H1 (cell line): ENCODE data around the gene MEGF11. TPM values are rescaled to one million over a fixed set of nuclear protein-coding genes. Genes with fewer than 3 reads are reported as not detected.

Experiments used
- CTCF ChIA-PET: fragments of 300-600 bp; sonication (Branson Sonifier 250); formaldehyde crosslinking; loops from one replicate; lab custom pipeline; 2021; ENCODE audit not compliant: partially characterized antibody; lab: Charles Lee
- POLR2A ChIA-PET: fragments of 300-600 bp; sonication (Branson Sonifier 250); formaldehyde crosslinking; loops from one replicate; lab custom pipeline; 2021; ENCODE audit warnings: inconsistent platforms; ENCODE audit not compliant: partially characterized antibody; lab: Charles Lee
- DNase-seq, 2 experiments: peaks; one replicate each; pipeline versions ENCODE4 v3.0.0 to v3.0.0-alpha.2; 2010 to 2022; ENCODE audit warnings: low spot score in 2 of 2, low read depth in 1 of 2, mixed read lengths in 1 of 2
- FAIRE-seq: peaks from 2 replicates; lab custom pipeline; 2011; peaks lifted over from hg19 to GRCh38; lab: Jason Lieb, UNC
- H2AFZ ChIP-seq: 2 replicates; pipeline ENCODE4 v1.8.1; 2012; ENCODE audit warnings: low read length, inconsistent platforms
- H2AK5ac ChIP-seq: 2 replicates; pipeline ENCODE4 v1.6.1; 2013; ENCODE audit warnings: low read depth, low read length
- H2BK120ac ChIP-seq: replicated peaks from 2 replicates; pipeline ENCODE3; 2013; ENCODE audit warnings: low read depth, low read length, inconsistent platforms
- H2BK12ac ChIP-seq: 2 replicates; pipeline ENCODE4 v1.6.1; 2013; ENCODE audit warnings: low read depth, low read length
- H2BK15ac ChIP-seq: 2 replicates; pipeline ENCODE4 v1.6.1; 2013; ENCODE audit warnings: low read length
- H2BK20ac ChIP-seq: 2 replicates; pipeline ENCODE4 v1.6.1; 2013; ENCODE audit warnings: low read length
- H2BK5ac ChIP-seq: 2 replicates; pipeline ENCODE4 v1.6.1; 2013; ENCODE audit warnings: low read depth, low read length
- H3K14ac ChIP-seq: 2 replicates; pipeline ENCODE4 v1.6.1; 2013; ENCODE audit warnings: inconsistent platforms; ENCODE audit not compliant: insufficient read length
- H3K18ac ChIP-seq: 2 replicates; pipeline ENCODE4 v1.6.1; 2013; ENCODE audit warnings: low read length; ENCODE audit errors: extremely low read depth
- H3K23ac ChIP-seq: 2 replicates; pipeline ENCODE4 v1.6.1; 2013; ENCODE audit warnings: inconsistent platforms; ENCODE audit not compliant: insufficient read length
- H3K23me2 ChIP-seq: 2 replicates; pipeline ENCODE4 v1.6.1; 2013; ENCODE audit warnings: low read depth, low read length
- H3K27ac ChIP-seq: 2 replicates; pipeline ENCODE4 v1.6.1; 2011; ENCODE audit warnings: low read depth, low read length, inconsistent platforms
- H3K27me3 ChIP-seq, 4 experiments: replicated peaks in 1 of 4; 1 replicate in 1 of 4; 2 replicates in 3 of 4; pipeline versions ENCODE4 v1.6.1 to v1.8.1; 2011 to 2013; ENCODE audit warnings: low read length in 3 of 4, mild to moderate bottlenecking in 3 of 4, inconsistent platforms in 2 of 4, mixed read lengths in 2 of 4, moderate library complexity in 1 of 4; ENCODE audit not compliant: control insufficient read depth in 3 of 4, insufficient read depth in 3 of 4; ENCODE audit errors: extremely low read depth in 1 of 4
- H3K36me3 ChIP-seq, 4 experiments: 2 replicates each; pipeline versions ENCODE4 v1.6.1 to v1.8.1; 2011 to 2013; ENCODE audit warnings: mild to moderate bottlenecking in 4 of 4, low read length in 3 of 4, moderate library complexity in 2 of 4, control low read depth in 1 of 4, inconsistent platforms in 1 of 4; ENCODE audit not compliant: insufficient read depth in 4 of 4, control insufficient read depth in 2 of 4
- H3K4ac ChIP-seq: replicated peaks from 2 replicates; pipeline ENCODE3; 2013; ENCODE audit warnings: low read length, low read depth, mixed read lengths, inconsistent platforms; ENCODE audit not compliant: insufficient read length
- H3K4me1 ChIP-seq, 4 experiments: replicated peaks in 1 of 4; 1 replicate in 1 of 4; 2 replicates in 3 of 4; pipeline versions ENCODE4 v1.6.1 to v1.8.1; 2011 to 2013; ENCODE audit warnings: low read length in 3 of 4, inconsistent platforms in 2 of 4, mixed read lengths in 1 of 4; ENCODE audit not compliant: insufficient read depth in 4 of 4, control insufficient read depth in 3 of 4
- H3K4me2 ChIP-seq, 2 experiments: 2 replicates each; pipeline versions ENCODE4 v1.6.1 to v1.8.1; 2011 to 2013; ENCODE audit warnings: low read depth in 2 of 2, low read length in 2 of 2, control low read depth in 1 of 2, inconsistent platforms in 1 of 2, mild to moderate bottlenecking in 1 of 2; ENCODE audit not compliant: insufficient read depth in 1 of 2
- H3K4me3 ChIP-seq, 4 experiments: fragments of 200-600, 300-600 bp in 1 of 4; sonication (generic), shearing (Covaris generic), sonication (Bioruptor Twin) in 1 of 4; 2 replicates each; pipeline versions ENCODE4 v1.5.1 to v1.8.1; 2011 to 2016; ENCODE audit warnings: low read length in 4 of 4, low read depth in 3 of 4, control low read depth in 2 of 4, inconsistent platforms in 2 of 4, mild to moderate bottlenecking in 2 of 4, mixed read lengths in 1 of 4, moderate library complexity in 1 of 4; ENCODE audit not compliant: insufficient read depth in 2 of 4; ENCODE audit errors: extremely low read depth in 1 of 4
- H3K56ac ChIP-seq: replicated peaks from 2 replicates; pipeline ENCODE3; 2013; ENCODE audit warnings: low read depth, mild to moderate bottlenecking, mixed read lengths, low read length, inconsistent platforms; ENCODE audit not compliant: insufficient read length
- H3K79me1 ChIP-seq: 2 replicates; pipeline ENCODE4 v1.6.1; 2013; ENCODE audit warnings: low read depth, low read length, control low read depth
- H3K79me2 ChIP-seq, 2 experiments: 2 replicates each; pipeline versions ENCODE4 v1.6.1 to v1.8.1; 2012 to 2013; ENCODE audit warnings: low read length in 2 of 2, mild to moderate bottlenecking in 2 of 2, inconsistent platforms in 1 of 2; ENCODE audit not compliant: insufficient read depth in 2 of 2, control insufficient read depth in 1 of 2
- H3K9ac ChIP-seq, 4 experiments: replicated peaks in 1 of 4; 1 replicate in 1 of 4; 2 replicates in 3 of 4; pipeline versions ENCODE4 v1.6.1 to v1.8.1; 2011 to 2013; ENCODE audit warnings: low read depth in 3 of 4, low read length in 3 of 4, control low read depth in 2 of 4, mild to moderate bottlenecking in 2 of 4, moderate library complexity in 2 of 4, inconsistent platforms in 1 of 4; ENCODE audit errors: extremely low read depth in 1 of 4
- H3K9me3 ChIP-seq, 2 experiments: 2 replicates each; pipeline versions ENCODE4 v1.6.1 to v1.8.1; 2012 to 2013; ENCODE audit warnings: mild to moderate bottlenecking in 2 of 2, moderate library complexity in 2 of 2, control low read depth in 1 of 2, inconsistent platforms in 1 of 2, low read depth in 1 of 2, low read length in 1 of 2, mixed read lengths in 1 of 2; ENCODE audit not compliant: insufficient read depth in 2 of 2
- H4K20me1 ChIP-seq, 2 experiments: replicated peaks in 1 of 2; 2 replicates each; pipeline versions ENCODE3 to v1.8.1; 2011 to 2013; ENCODE audit warnings: inconsistent platforms in 2 of 2, low read length in 2 of 2, mild to moderate bottlenecking in 1 of 2; ENCODE audit not compliant: insufficient read depth in 2 of 2, control insufficient read depth in 1 of 2
- H4K5ac ChIP-seq: 2 replicates; pipeline ENCODE4 v1.6.1; 2013; ENCODE audit warnings: low read length, low read depth, mixed read lengths, inconsistent platforms; ENCODE audit not compliant: insufficient read length
- H4K8ac ChIP-seq: 2 replicates; pipeline ENCODE4 v1.8.0; 2013; ENCODE audit warnings: mild to moderate bottlenecking, moderate library complexity, low read length, inconsistent platforms; ENCODE audit not compliant: insufficient read depth; ENCODE audit errors: extremely low read depth
- H4K91ac ChIP-seq: replicated peaks from 2 replicates; pipeline ENCODE3; 2013; ENCODE audit warnings: low read length, mixed read lengths, inconsistent platforms; ENCODE audit not compliant: insufficient read length
- EGR1 ChIP-seq: IDR thresholded peaks from 2 replicates; pipeline ENCODE4 v1.6.1; 2011; ENCODE audit warnings: low read depth, low read length, borderline replicate concordance
- EZH2 ChIP-seq: fragments of 200-600 bp; sonication (generic); IDR thresholded peaks from 2 replicates; pipeline ENCODE4 v1.7.1; 2012; ENCODE audit warnings: low read depth, mild to moderate bottlenecking, moderate library complexity, low read length, inconsistent platforms; ENCODE audit not compliant: severe bottlenecking
- SP1 ChIP-seq: IDR thresholded peaks from 2 replicates; pipeline ENCODE4 v1.6.1; 2011; ENCODE audit warnings: low read depth, low read length
- TCF12 ChIP-seq: IDR thresholded peaks from 2 replicates; pipeline ENCODE4 v1.6.1; 2011; ENCODE audit warnings: low read depth, mild to moderate bottlenecking, low read length
- TEAD4 ChIP-seq: IDR thresholded peaks from 2 replicates; pipeline ENCODE4 v1.6.1; 2012; ENCODE audit warnings: low read depth, low read length, inconsistent platforms, mixed read lengths
- WGBS, 2 experiments: shearing (Covaris generic) in 1 of 2; methylation state at CpG; one replicate each; pipeline versions ENCODE4 v1.1.6 to v1.1.7; 2013 to 2015; ENCODE audit warnings: low lambda C conversion rate in 2 of 2, mixed read lengths in 2 of 2, inconsistent platforms in 1 of 2, low coverage in 1 of 2, missing lambda C conversion rate in 1 of 2; ENCODE audit not compliant: insufficient replicate concordance in 2 of 2, insufficient coverage in 1 of 2, insufficient read length in 1 of 2; ENCODE audit errors: extremely low coverage in 1 of 2, missing lambda C conversion rate in 1 of 2; 5-methylcytosine and 5-hydroxymethylcytosine counted together
- polyA plus RNA-seq, 7 experiments: library from polyadenylated mRNA; depleted of rRNA in 3 of 7; stranded (reverse) in 5 of 7; unstranded in 2 of 7; fragments of >200 nt in 5 of 7; fragments of 200-250 nt in 2 of 7; gene quantifications; 1 replicate in 5 of 7; 2 replicates in 1 of 7; 4 replicates in 1 of 7; pipeline versions ENCODE4 v1.2.1 to v1.2.3, GENCODE V29; 2011 to 2013; ENCODE audit warnings: missing spikeins in 2 of 7, mixed read lengths in 2 of 7
- total RNA-seq: library from RNA; stranded (reverse); fragmentation: NEBNext Ultra II Directional; extraction: Animal tissue kit (Norgen Biotek cat#: 25700); gene quantifications from 2 replicates; pipeline ENCODE4 v1.2.1, GENCODE V29; 2021

MEGF11 gene
- total and polyA plus RNA-seq, 2 of the 8 experiments (the other 6 are each of a cell fraction or from before 2014, with no cell fraction given), result 4.4 to 4.8 TPM

- Histone ChIP-seq H3K14ac (no peak overlapping the region), H3K27ac (no peak overlapping the region), H3K27me3 (no peaks in the 10 kb centered on the region), H4K20me1 (no peaks in the 10 kb centered on the region), H3K56ac (no peak overlapping the region), H3K4ac (no peak overlapping the region), H2BK12ac (no peak overlapping the region), H3K23ac (no peak overlapping the region), H2BK5ac (no peak overlapping the region), H3K36me3 (no peaks in the 10 kb centered on the region), H2AK5ac (no peak overlapping the region), H3K4me1 (peaks cover 14 to 39% (median 24%) of the 10 kb centered on the region in 4 experiments), H4K8ac (no peak overlapping the region), H3K79me2 (no peaks in the 10 kb centered on the region), H3K4me2 (peak overlapping the region; percentile 11 to 42; a peak in 3 of 4 replicates), H3K9ac (no peak overlapping the region), H2BK120ac (no peak overlapping the region), H3K79me1 (no peaks in the 10 kb centered on the region), H3K18ac (no peak overlapping the region), H3K9me3 (no peaks in the 10 kb centered on the region), H2BK20ac (no peak overlapping the region), H4K91ac (no peak overlapping the region), H2AFZ (no peak overlapping the region), H2BK15ac (no peak overlapping the region), H3K23me2 (no peaks in the 10 kb centered on the region), H4K5ac (no peak overlapping the region), H3K4me3 (peak overlapping the region in 1 of 4 experiments; percentile 25; a peak in 1 of 8 replicates)
- FAIRE-seq, result peak; percentile 94
- CTCF ChIA-PET, result interaction anchor here (0.6 to 5.0 kb wide), 8 partner anchors 8 to 107 kb away, joined by 3 to 21 read pairs (median 6); no protein-coding TSS in a partner anchor
- 38% methylated on average over 4 of the region's 4 CpGs; no CpG with 5 or more reads in 1 of the 2 experiments for WGBS, 2 experiments
- TF ChIP-seq TEAD4 (peak; percentile 18; the same call in 1 of the 2 replicates), EGR1 (peak; percentile 6; the same call in 1 of the 2 replicates), EZH2 (no peak), TCF12 (no peak), SP1 (peak; percentile 26; the same call in 1 of the 2 replicates)
- peak in 1 of 2 experiments; percentile 33 for DNase-seq
- POLR2A ChIA-PET, result interaction anchor here (0.7 to 0.9 kb wide), 2 partner anchors 75 to 82 kb away, joined by 3 read pairs; partner anchors contain the start of gene MEGF11
Measured at GRCh38 chr15:66178531-66178910, 75.0 kb downstream of the MEGF11 start.
